ENCODE measurements around the gene LMCD1. TPM values are rescaled to one million over a fixed set of nuclear protein-coding genes. Genes with fewer than 3 reads are reported as not detected.
A peak's percentile ranks its signal among the peaks of the same experiment; 100 is the strongest.

The LMCD1 gene
- total and polyA plus RNA-seq, 8 donors, result 14.0 to 39.4 (median 17.4) TPM

DNA sequence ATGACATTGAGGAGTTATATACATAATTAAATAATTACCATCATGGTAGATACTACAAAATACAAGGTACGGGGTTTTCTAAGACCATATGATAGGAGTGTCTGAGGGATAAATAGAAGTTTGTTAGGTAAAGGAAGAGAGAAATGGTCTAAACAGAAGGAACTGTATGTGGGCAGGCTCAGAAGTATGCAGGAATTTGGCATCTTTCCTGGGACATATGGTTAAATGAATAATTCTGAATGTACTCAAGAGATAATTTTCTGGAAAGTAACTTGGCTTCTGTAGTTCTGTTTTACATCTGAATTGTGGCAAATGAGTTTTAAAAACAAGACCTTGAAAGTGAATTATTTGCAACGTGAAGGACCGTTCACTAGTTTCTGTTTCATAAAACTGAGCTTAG lies 17.5 kb downstream of the LMCD1 start:
- H3K9me3 ChIP-seq, result no peaks in the 10 kb centered on the region
- no peak overlapping the region for H3K4me3 ChIP-seq
- intact Hi-C loops (cut with DNase I), result no loop called here
- ATAC-seq, result no peak
- no peak overlapping the region for H3K27ac ChIP-seq
- H3K36me3 ChIP-seq, result no peaks in the 10 kb centered on the region
- 67 to 68% methylated on average over 3 of the region's 3 CpGs for WGBS, 2 donors
- no peaks in the 10 kb centered on the region for H3K4me1 ChIP-seq
- H3K27me3 ChIP-seq, result no peaks in the 10 kb centered on the region
- no peak for DNase-seq
- no peak for FAIRE-seq
- TF ChIP-seq, protein P1, sequence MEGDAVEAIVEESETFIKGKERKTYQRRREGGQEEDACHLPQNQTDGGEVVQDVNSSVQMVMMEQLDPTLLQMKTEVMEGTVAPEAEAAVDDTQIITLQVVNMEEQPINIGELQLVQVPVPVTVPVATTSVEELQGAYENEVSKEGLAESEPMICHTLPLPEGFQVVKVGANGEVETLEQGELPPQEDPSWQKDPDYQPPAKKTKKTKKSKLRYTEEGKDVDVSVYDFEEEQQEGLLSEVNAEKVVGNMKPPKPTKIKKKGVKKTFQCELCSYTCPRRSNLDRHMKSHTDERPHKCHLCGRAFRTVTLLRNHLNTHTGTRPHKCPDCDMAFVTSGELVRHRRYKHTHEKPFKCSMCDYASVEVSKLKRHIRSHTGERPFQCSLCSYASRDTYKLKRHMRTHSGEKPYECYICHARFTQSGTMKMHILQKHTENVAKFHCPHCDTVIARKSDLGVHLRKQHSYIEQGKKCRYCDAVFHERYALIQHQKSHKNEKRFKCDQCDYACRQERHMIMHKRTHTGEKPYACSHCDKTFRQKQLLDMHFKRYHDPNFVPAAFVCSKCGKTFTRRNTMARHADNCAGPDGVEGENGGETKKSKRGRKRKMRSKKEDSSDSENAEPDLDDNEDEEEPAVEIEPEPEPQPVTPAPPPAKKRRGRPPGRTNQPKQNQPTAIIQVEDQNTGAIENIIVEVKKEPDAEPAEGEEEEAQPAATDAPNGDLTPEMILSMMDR (IDR thresholded peaks at IDR 0.05), result no peak

GRCh38 chr3:8519774-8520448 lies 18.3 kb downstream of the LMCD1 start:
- intact Hi-C loops (cut with DNase I), result no loop called here
- TF ChIP-seq, protein P1 (IDR thresholded peaks at IDR 0.05), result no peak
- no peaks in the 10 kb centered on the region for H3K9me3 ChIP-seq
- H3K4me1 ChIP-seq, result peaks cover 0 to under 1% (median 0%) of the 10 kb centered on the region in 3 donors
- no peak for ATAC-seq
- no peak overlapping the region for H3K4me3 ChIP-seq
- no peaks in the 10 kb centered on the region for H3K36me3 ChIP-seq
- no peak for FAIRE-seq
- no peak overlapping the region for H3K27ac ChIP-seq
- 47 to 57% methylated on average over 2 of the region's 2 CpGs for WGBS, 2 donors
- no peak for DNase-seq
- no peaks in the 10 kb centered on the region for H3K27me3 ChIP-seq

DNA sequence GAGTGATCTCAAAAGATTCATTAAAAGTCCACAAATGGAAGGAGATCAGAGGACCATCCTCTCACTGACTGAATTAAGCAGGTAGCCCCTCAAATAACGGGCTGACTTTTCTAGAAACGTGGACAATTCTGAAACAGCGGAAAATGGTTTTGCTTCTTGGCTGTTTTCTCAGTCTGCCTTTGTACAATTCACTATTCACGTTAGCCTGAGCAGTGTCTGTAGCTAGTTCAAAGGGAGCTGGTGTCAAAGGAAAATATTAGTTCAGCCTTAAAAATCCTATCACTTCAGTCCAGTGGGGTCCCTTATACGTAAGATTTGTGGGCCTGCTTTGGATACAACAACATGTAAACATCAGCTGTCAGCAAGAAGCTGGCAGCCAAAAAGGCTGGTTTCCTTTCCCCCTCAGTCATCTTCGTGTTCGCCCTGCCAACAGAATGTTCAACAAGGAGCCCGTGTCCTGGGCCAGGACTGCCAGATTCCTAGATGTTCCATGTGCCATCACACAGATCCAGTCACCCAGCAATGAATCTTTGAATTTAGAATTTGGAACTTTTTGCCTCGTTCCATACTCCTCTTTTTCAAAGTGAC lies 19.3 kb downstream of the LMCD1 start:
- DNase-seq, result no peak
- Histone ChIP-seq H3K27ac (no peak overlapping the region), H3K4me1 (peaks cover 0 to 4% (median 0%) of the 10 kb centered on the region in 3 donors), H3K9me3 (no peaks in the 10 kb centered on the region), H3K4me3 (no peak overlapping the region), H3K27me3 (no peaks in the 10 kb centered on the region), H3K36me3 (no peaks in the 10 kb centered on the region)
- 86 to 95% methylated on average over 9 of the region's 9 CpGs for WGBS, 2 donors
- intact Hi-C loops (cut with DNase I), result no loop called here
- TF ChIP-seq, protein P1 (IDR thresholded peaks at IDR 0.05), result no peak
- no peak for ATAC-seq
- no peak for FAIRE-seq

- H3K27me3 ChIP-seq, result no peaks in the 10 kb centered on the region
- DNase-seq (no peak), FAIRE-seq (no peak), ATAC-seq (no peak)
- H3K9me3 ChIP-seq, result no peaks in the 10 kb centered on the region
- peaks cover 0 to 4% (median 0%) of the 10 kb centered on the region in 3 donors for H3K4me1 ChIP-seq
- 67 to 69% methylated on average over 1 of the region's 1 CpG for WGBS, 2 donors
- intact Hi-C loops (cut with DNase I), result no loop called here
- H3K36me3 ChIP-seq, result no peaks in the 10 kb centered on the region
- TF ChIP-seq, protein P1 (IDR thresholded peaks at IDR 0.05), result no peak
- no peak overlapping the region for H3K4me3 ChIP-seq
- H3K27ac ChIP-seq, result no peak overlapping the region
Observed at GRCh38 chr3:8523041-8523440, 21.4 kb downstream of the LMCD1 start.

GRCh38 chr3:8524249-8524648 lies 22.6 kb downstream of the LMCD1 start:
- no peak overlapping the region for H3K27ac ChIP-seq
- ATAC-seq (peak in 2 of 4 donors; percentile 36 to 42), DNase-seq (no peak), FAIRE-seq (no peak)
- no peaks in the 10 kb centered on the region for H3K27me3 ChIP-seq
- H3K4me1 ChIP-seq, result peaks cover 0 to 10% (median 0%) of the 10 kb centered on the region in 3 donors
- intact Hi-C loops (cut with DNase I), result no loop called here
- H3K9me3 ChIP-seq, result no peaks in the 10 kb centered on the region
- 76% methylated on average over 3 of the region's 3 CpGs for WGBS, 2 donors
- no peaks in the 10 kb centered on the region for H3K36me3 ChIP-seq
- no peak overlapping the region for H3K4me3 ChIP-seq
- TF ChIP-seq, protein P1 (IDR thresholded peaks at IDR 0.05), result no peak

All from pancreas (tissue), 10 donors.